GM18867 (cell line): ENCODE data around the gene TMEM119.
A peak's percentile ranks its signal among the peaks of the same experiment; 100 is the strongest.
"Not testable (repeated sequence)": the region's sequence is repeated elsewhere in the genome, so short reads cannot be mapped to it uniquely, and the experiment has no call there.

ENCODE experiments used
- ATAC-seq: cut with Tn5 transposase; IDR thresholded peaks from one replicate; pipeline ENCODE4 v1.9.1; 2021; ENCODE audit warnings: mild to moderate bottlenecking, moderate library complexity; ENCODE audit not compliant: unreplicated experiment

Gene TMEM119

DNA sequence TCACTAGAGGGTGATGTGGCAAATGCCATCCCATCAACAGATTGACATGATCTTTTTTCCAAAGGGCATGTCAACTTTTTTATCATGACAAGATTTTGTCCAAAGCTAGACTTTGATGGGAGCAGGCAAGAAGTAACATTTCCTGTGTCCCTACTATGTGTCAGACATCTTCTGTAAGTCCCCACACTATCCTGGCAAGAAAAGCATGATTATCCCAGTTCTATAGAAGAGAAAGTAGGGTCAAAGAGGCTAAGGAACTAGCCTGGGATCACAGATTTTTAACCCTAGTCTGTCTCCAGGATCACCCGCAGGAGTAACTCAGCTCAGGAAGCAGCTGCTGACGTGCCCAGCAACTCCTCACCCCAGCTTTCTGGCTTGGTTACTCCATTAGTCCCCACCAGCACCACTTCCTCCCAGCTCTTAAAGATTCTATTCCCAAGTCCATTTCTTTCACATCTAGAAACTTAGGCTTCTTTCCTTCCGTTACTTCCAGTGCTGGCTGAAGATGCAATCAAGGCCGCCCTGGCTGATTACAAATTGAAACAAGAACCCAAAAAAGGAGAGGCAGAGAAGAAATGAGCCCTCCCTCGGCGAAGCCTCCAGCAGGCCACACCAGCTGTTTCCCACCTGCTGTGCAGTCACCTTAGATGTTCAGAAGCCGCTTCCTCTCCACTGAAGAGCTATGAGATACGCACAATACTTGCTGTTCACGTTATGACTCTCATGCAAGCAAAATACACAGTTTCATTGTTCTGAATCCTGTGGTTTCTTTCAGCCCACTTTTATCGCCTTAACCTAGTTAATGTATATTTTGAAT, 29.3 kb downstream of the TMEM119 start:
- ATAC-seq = peak; percentile 75

DNA sequence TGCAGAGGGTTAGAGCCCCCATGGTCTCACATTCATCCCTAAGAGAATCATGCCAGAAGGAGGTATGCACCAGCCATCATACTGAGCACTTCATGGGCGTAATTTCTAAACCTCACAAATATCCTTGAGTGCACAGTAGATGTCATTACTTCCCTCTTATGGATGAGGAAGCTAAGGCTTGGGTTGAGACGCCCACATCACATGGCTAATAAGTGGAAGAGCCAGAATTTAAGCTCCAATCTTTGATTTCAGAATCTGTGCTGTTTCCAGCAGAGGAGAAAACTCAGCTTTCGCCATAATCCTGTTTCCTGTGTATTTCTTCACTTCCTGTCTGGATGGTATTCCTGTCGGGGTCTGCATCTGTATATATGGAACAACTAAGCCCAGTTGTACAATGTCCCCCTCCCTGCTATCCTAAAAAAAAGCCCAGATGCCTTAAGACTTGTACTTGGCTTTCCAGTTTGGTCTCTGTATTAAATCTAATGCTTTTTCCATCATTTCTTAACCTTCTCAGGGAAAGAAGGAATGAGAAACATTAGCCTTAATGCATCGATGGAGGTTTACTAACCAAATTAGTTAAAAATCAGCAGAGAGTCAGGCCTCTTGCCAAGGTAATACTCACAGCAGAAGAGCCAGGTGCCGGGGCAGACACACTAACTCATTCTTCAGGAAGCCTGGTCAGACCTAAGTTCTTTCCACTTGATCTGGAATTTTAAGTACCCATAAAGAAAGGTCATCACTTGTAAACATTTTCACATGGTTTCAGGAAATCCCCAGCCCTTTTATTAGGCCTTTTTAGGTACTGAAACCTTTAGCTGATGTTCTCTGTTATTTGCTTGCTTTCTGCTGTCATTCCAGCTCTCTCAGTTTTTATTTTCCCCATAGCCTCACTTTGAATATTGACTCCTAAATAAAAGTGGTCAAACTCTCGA, 30.2 kb downstream of the TMEM119 start:
- ATAC-seq = no peak

- ATAC-seq = no peak
These were observed 31.4 kb downstream of the TMEM119 start for GRCh38 chr12:108566452-108566851.

- no peak for ATAC-seq
These were observed 31.9 kb downstream of the TMEM119 start for GRCh38 chr12:108565976-108566375.

DNA sequence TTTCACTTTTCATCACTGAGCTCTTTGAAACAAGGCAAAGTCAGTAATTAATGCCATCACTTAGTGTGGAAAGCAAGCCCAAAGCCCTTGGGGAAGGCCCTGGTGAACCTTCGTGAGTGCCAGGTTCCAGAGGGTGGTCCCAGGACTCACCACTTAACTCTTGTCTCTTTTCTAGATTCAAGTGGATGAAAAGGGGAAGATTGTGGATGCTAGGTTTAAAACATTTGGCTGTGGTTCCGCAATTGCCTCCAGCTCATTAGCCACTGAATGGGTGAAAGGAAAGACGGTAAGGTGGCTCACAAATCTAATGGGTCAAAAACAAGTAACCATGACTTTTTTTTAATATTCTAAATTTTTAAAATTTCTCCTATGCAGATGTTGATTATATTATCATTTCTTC, 32.7 kb downstream of the TMEM119 start:
- no peak for ATAC-seq

DNA sequence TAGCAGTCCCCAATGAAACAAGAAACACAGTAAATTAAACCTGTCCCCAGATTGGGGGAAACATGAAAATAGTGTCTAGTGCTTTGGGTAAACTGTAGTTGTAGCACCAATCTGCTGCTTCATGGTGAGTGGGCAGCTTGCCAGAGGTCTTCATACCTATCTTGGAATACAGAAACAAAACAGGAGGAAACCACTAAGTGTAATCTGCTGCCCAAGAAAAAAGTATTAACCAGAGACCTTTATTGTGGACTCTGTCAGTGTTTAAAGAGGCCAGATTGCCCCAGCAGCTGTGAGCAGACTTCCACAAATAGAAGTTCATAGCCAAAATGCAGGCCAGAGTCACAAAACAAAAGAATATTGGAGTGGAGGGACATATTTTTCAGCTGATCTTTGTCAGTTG, 33.2 kb downstream of the TMEM119 start:
- ATAC-seq = no peak

DNA sequence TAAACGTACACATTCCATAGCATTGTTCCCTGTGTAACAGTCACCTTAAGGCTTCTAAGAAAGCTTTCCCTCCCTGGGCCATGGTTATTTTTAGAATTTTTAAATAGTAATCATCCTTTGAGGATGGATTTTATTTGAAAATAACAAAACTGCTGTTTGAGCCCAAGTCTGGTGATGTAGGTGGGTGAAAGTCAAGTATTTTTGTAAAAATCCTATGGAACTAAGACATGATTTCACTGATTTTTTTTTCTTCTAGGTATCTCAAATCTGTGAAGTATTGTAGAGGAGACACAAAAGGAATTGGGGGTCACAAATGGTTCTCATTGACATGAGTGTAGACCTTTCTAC, 34.1 kb downstream of the TMEM119 start:
- no peak for ATAC-seq

- ATAC-seq = peak; percentile 37
These were observed 34.6 kb downstream of the TMEM119 start for GRCh38 chr12:108563136-108563803.

GRCh38 chr12:108562348-108563135, 35.3 kb downstream of the TMEM119 start, which contains the start of gene ISCU:
Gene ISCU, plus strand, starts transcription at chr12:108562596. Its CDS starts 27 bp downstream, at chr12:108562623.
- peak; percentile 52 for ATAC-seq

- peak; percentile 2 for ATAC-seq
These were observed 36.0 kb downstream of the TMEM119 start for GRCh38 chr12:108561852-108562347.

- peak; percentile 39 for ATAC-seq
These were observed 36.8 kb downstream of the TMEM119 start, which contains the start of gene SART3 for GRCh38 chr12:108560752-108561719. Gene SART3, minus strand, starts transcription at chr12:108561173. Its CDS starts 19 bp downstream, at chr12:108561154.

GRCh38 chr12:108560321-108560721, 37.6 kb downstream of the TMEM119 start:
- ATAC-seq = no peak

GRCh38 chr12:108559748-108560147, 38.1 kb downstream of the TMEM119 start:
- ATAC-seq = no peak

DNA sequence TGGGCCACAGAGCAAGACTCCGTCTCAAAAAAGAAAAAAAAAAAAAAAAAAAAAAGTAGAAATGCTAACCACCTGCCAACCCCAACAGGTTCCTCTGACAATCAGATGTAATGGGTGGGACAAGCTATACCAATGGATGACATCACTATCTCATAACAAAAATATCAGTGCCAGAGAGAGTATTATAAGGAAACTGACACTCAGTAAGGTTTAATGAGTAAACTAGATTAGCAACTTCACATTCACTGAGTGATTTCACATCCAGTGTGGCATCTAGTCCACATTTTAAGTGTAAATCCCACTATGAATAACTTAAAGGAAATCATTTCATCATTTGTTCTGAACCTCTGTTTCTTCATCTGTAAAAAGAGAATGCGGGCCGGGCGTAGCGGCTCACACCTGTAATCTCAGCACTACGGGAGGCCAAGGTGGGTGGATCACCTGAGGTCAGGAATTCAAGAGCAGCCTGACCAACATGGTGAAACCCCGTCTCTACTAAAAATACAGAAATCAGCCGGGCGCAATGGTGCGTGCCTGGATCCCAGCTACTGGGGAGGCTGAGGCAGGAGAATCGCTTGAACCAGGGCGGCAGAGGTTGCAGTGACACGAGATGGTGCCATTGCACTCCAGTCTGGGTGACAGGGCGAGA, 38.8 kb downstream of the TMEM119 start:
- no peak for ATAC-seq

- ATAC-seq = not testable (repeated sequence)
These were observed 42.5 kb downstream of the TMEM119 start for GRCh38 chr12:108555383-108555782.

DNA sequence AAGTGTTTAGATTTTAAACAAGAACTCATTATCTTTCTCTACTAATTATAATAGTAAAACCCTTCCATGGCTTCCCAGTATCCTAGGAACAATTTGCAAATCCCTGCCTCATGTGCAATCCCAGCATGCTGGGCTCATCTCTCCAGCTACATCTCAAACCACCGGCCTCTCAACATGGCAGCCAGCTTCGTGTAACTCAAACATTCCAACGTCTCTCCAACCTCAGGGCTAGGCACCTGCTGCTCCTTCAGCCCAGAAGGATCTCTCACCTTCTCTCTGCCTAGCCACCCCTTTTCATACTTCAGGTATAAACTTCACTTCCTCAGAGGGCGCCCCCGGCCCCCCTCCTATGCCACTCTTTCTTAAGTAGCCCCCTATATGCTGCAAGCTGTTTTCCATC, 44.1 kb downstream of the TMEM119 start:
- ATAC-seq = no peak

GRCh38 chr12:108551535-108551934, 46.3 kb downstream of the TMEM119 start:
- no peak for ATAC-seq

DNA sequence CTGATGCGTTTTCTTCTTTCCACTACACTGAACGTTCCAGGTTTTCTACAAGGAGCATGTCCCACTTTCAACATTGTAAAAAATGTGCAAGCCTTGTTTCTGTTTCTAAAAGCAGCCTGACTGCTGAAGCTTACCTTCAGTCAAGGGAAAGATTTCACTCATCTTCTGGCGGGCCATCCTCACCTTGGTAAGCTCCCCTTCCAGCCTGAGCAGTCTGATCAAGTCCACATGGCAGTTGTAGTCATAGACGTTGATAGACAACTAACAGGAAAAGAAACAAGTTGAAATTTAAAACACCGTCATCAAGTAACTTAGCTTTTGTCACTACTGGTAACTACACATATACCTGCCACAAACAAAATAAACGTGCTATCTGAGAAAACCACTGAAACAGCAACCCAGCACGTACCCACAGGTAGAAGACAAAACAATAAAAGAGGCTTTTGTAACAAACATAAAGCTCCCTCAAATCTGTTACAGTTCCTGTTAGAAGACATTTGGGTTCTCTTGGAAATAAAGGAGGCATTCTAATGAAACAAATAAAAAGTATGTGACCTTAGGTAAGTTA, 48.8 kb downstream of the TMEM119 start:
- ATAC-seq = no peak
